Prostate gland (tissue), 2 donors: ENCODE measurements around the gene SLCO6A1.

Experiments
- CTCF ChIP-seq, 4 experiments: fragments of 200-600 bp in 2 of 4; fragments of 450-650 bp in 2 of 4; sonication (generic) in 2 of 4; IDR thresholded peaks; 1 replicate in 3 of 4; 2 replicates in 1 of 4; pipeline ENCODE4 v1.5.1; 2016 to 2019; ENCODE audit warnings: antibody characterized with exemption in 4 of 4, mild to moderate bottlenecking in 2 of 4, moderate library complexity in 2 of 4
- POLR2A ChIP-seq: fragments of 450-650 bp; IDR thresholded peaks from one replicate; pipeline ENCODE4 v1.6.1; 2016; ENCODE audit warnings: antibody characterized with exemption, mild to moderate bottlenecking
- POLR2AphosphoS5 ChIP-seq: sonication (generic); formaldehyde crosslinking; IDR thresholded peaks from one replicate; pipeline ENCODE4 v1.6.1; 2017; ENCODE audit warnings: antibody characterized with exemption

DNA sequence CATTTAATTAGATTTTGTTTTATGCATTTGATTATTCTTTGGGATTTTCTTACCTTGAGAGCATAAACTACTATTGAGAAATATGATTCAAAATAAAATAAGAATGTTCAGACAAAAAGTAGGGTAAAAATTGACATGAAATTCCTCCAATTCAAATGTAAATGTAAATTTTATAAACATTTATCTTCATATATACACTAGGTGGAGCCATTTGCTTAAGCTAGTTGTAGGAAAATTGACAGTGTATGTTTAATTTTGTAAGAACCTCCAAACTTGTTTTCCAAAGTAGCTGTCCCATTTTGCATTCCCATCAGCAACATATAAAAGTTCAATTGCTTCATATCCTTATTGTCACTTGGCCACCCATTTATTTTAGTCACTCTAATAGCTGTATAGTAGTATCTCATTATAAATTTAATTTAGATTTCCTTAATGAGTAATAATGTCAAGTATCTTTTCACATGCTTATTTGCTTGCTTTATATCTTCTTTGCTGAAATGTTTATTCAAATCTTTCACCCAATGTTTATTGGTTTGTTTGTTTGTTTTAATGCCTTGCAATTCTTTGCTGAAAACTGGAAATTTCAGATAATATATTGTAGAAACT, 37.6 kb upstream of the SLCO6A1 start:
- TF ChIP-seq CTCF (IDR thresholded peaks at IDR 0.05) (peak in 2 of 4 experiments; percentile 19), POLR2A (no peak), POLR2AphosphoS5 (no peak)
